GM23338 (cell line): ENCODE results near the gene LYZL6. TPM values are rescaled to one million over a fixed set of nuclear protein-coding genes. Genes with fewer than 3 reads are reported as not detected.

Experiments used
- ATAC-seq: fragments of 200-7000 bp; cut with Tn5 transposase; 3 replicates; pipeline ENCODE4 v1.9.1; 2020
- DNase-seq: peaks from one replicate; pipeline ENCODE4 v3.0.0-alpha.2; 2015; ENCODE audit warnings: low spot score
- H2AFZ ChIP-seq: fragments of 200-600 bp; sonication (generic); 2 replicates; pipeline ENCODE4 v1.8.0; 2016; ENCODE audit warnings: antibody characterized with exemption, mild to moderate bottlenecking, moderate library complexity
- H3F3A ChIP-seq: fragments of 200-600 bp; sonication (generic); replicated peaks from 2 replicates; pipeline ENCODE4 v1.8.0; 2017; ENCODE audit warnings: antibody characterized with exemption, mixed run types, low read depth
- H3K27ac ChIP-seq: fragments of 200-600 bp; sonication (generic); 2 replicates; pipeline ENCODE4 v1.6.1; 2016; ENCODE audit warnings: low read depth
- H3K27me3 ChIP-seq: fragments of 200-600 bp; sonication (generic); 2 replicates; pipeline ENCODE4 v1.8.0; 2016; ENCODE audit warnings: mild to moderate bottlenecking, mixed run types, moderate library complexity; ENCODE audit not compliant: insufficient read depth
- H3K36me3 ChIP-seq: fragments of 200-600 bp; sonication (generic); 2 replicates; pipeline ENCODE4 v1.8.0; 2016; ENCODE audit warnings: mild to moderate bottlenecking; ENCODE audit not compliant: insufficient read depth
- H3K4me1 ChIP-seq: fragments of 200-600 bp; sonication (generic); 2 replicates; pipeline ENCODE4 v1.8.0; 2016; ENCODE audit warnings: mild to moderate bottlenecking, moderate library complexity; ENCODE audit not compliant: insufficient read depth
- H3K4me2 ChIP-seq: fragments of 200-600 bp; sonication (generic); 2 replicates; pipeline ENCODE4 v1.7.1; 2017; ENCODE audit warnings: mixed run types
- H3K4me3 ChIP-seq: fragments of 200-600 bp; sonication (generic); 2 replicates; pipeline ENCODE4 v1.6.1; 2016; ENCODE audit warnings: mixed run types
- H3K79me2 ChIP-seq: fragments of 200-600 bp; sonication (generic); replicated peaks from 2 replicates; pipeline ENCODE4 v1.8.0; 2017; ENCODE audit warnings: mild to moderate bottlenecking; ENCODE audit not compliant: insufficient read depth
- H3K9me2 ChIP-seq: fragments of 200-600 bp; sonication (generic); 2 replicates; pipeline ENCODE4 v1.8.0; 2017; ENCODE audit not compliant: insufficient read depth
- H4K20me1 ChIP-seq: fragments of 200-600 bp; sonication (generic); replicated peaks from 2 replicates; pipeline ENCODE4 v1.8.0; 2017; ENCODE audit warnings: mild to moderate bottlenecking; ENCODE audit not compliant: insufficient read depth
- H3K27ac Mint-ChIP-seq: 2 replicates; pipeline ENCODE4 v1.8.0; 2020; ENCODE audit warnings: inconsistent platforms, mild to moderate bottlenecking, moderate library complexity, mixed read lengths
- H3K27me3 Mint-ChIP-seq: 3 replicates; pipeline ENCODE4 v1.8.0; 2022; ENCODE audit warnings: low read depth, mild to moderate bottlenecking, moderate library complexity, mixed read lengths, inconsistent platforms; ENCODE audit not compliant: insufficient read depth, poor library complexity
- H3K36me3 Mint-ChIP-seq: 3 replicates; pipeline ENCODE4 v1.8.0; 2021; ENCODE audit warnings: low read depth, mild to moderate bottlenecking, inconsistent platforms, moderate library complexity, mixed read lengths
- H3K4me1 Mint-ChIP-seq: 3 replicates; pipeline ENCODE4 v1.8.0; 2020; ENCODE audit warnings: mild to moderate bottlenecking, inconsistent platforms, mixed read lengths
- H3K4me3 Mint-ChIP-seq: 3 replicates; pipeline ENCODE4 v1.8.0; 2021; ENCODE audit warnings: moderate library complexity, mild to moderate bottlenecking, inconsistent platforms, mixed read lengths
- H3K9me3 Mint-ChIP-seq: 3 replicates; pipeline ENCODE4 v1.8.0; 2020; ENCODE audit warnings: moderate library complexity, mild to moderate bottlenecking, inconsistent platforms, mixed read lengths
- EZH2phosphoT487 ChIP-seq: fragments of 200-600 bp; sonication (generic); IDR thresholded peaks from one replicate; pipeline ENCODE4 v1.8.1; 2018; ENCODE audit warnings: antibody characterized with exemption; ENCODE audit not compliant: unreplicated experiment
- JUNB ChIP-seq: IDR thresholded peaks from one replicate; pipeline ENCODE4 v1.6.1; 2016; ENCODE audit warnings: antibody characterized with exemption; ENCODE audit not compliant: unreplicated experiment
- NANOG ChIP-seq: IDR thresholded peaks from 2 replicates; pipeline ENCODE4 v1.6.1; 2016; ENCODE audit warnings: antibody characterized with exemption, borderline replicate concordance
- POLR2AphosphoS5 ChIP-seq: IDR thresholded peaks from 2 replicates; pipeline ENCODE4 v1.6.1; 2016; ENCODE audit warnings: antibody characterized with exemption, low read depth
- STAT1 ChIP-seq: IDR thresholded peaks from one replicate; pipeline ENCODE4 v1.6.1; 2016; ENCODE audit warnings: antibody characterized with exemption; ENCODE audit not compliant: unreplicated experiment
- ZNF331 ChIP-seq: fragments of 250-450 bp; sonication (Bioruptor Pico); IDR thresholded peaks from 2 replicates; pipeline ENCODE4 v1.5.0; 2020; ENCODE audit warnings: low read depth, mild to moderate bottlenecking, moderate library complexity
- polyA plus RNA-seq: library from polyadenylated mRNA; unstranded; fragments of >200 nt; fragmentation: Nextera tagmentation; extraction: Ambion mirVana; gene quantifications from 2 replicates; pipeline ENCODE4 v1.2.1, GENCODE V29; 2016
- total RNA-seq: library from RNA; depleted of rRNA; stranded (reverse); fragments of >200 nt; shearing (Covaris generic); gene quantifications from 2 replicates; pipeline ENCODE4 v1.2.3, GENCODE V29; 2014
- TF ChIP-seq, protein P1 (sequence below): fragments of 250-450 bp; sonication (Bioruptor Pico); IDR thresholded peaks from 2 replicates; pipeline ENCODE4 v1.5.0; 2020; ENCODE audit warnings: mild to moderate bottlenecking, moderate library complexity

The LYZL6 gene
- total and polyA plus RNA-seq, 2 experiments from 2014 or later, result not detected

DNA sequence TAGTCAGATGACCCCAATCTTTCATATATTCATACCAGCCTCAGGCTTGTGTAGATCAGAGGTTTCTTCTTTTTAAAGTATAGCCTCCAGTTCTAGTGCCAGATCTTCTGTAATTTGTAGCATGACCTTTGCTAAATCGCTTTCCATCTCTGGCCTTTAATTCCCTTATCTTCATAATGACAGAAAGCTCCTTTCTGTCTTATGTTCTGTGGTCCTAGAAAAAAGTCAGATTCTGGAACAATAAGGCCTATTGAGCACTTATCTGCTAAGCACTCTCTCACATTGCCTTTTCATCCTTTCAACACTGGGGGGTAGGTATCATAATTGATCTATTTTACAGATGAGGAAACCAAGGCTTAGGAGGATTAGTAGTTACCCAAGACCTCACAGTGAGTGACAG is 28.6 kb upstream of the LYZL6 start:
- H2AFZ ChIP-seq, result no peak overlapping the region
- H3K4me3 ChIP-seq, result no peak overlapping the region
- no peak overlapping the region for H3K4me2 ChIP-seq
- no peak overlapping the region for H3K4me3 Mint-ChIP-seq
- H3K4me1 ChIP-seq, result 0 out of 2 replicates have a peak, but pooled peaks cover 4% of the 10 kb centered on the region
- H3K79me2 ChIP-seq, result no peaks in the 10 kb centered on the region
- H3K27me3 ChIP-seq, result no peaks in the 10 kb centered on the region
- H3K9me2 ChIP-seq, result no peaks in the 10 kb centered on the region
- peaks cover 3% of the 10 kb centered on the region; the same call in 1 of the 3 replicates for H3K4me1 Mint-ChIP-seq
- ATAC-seq (no peak), DNase-seq (no peak)
- H3K27me3 Mint-ChIP-seq, result peaks cover 2% of the 10 kb centered on the region
- no peaks in the 10 kb centered on the region for H4K20me1 ChIP-seq
- H3K27ac ChIP-seq, result no peak overlapping the region
- TF ChIP-seq, protein P1, sequence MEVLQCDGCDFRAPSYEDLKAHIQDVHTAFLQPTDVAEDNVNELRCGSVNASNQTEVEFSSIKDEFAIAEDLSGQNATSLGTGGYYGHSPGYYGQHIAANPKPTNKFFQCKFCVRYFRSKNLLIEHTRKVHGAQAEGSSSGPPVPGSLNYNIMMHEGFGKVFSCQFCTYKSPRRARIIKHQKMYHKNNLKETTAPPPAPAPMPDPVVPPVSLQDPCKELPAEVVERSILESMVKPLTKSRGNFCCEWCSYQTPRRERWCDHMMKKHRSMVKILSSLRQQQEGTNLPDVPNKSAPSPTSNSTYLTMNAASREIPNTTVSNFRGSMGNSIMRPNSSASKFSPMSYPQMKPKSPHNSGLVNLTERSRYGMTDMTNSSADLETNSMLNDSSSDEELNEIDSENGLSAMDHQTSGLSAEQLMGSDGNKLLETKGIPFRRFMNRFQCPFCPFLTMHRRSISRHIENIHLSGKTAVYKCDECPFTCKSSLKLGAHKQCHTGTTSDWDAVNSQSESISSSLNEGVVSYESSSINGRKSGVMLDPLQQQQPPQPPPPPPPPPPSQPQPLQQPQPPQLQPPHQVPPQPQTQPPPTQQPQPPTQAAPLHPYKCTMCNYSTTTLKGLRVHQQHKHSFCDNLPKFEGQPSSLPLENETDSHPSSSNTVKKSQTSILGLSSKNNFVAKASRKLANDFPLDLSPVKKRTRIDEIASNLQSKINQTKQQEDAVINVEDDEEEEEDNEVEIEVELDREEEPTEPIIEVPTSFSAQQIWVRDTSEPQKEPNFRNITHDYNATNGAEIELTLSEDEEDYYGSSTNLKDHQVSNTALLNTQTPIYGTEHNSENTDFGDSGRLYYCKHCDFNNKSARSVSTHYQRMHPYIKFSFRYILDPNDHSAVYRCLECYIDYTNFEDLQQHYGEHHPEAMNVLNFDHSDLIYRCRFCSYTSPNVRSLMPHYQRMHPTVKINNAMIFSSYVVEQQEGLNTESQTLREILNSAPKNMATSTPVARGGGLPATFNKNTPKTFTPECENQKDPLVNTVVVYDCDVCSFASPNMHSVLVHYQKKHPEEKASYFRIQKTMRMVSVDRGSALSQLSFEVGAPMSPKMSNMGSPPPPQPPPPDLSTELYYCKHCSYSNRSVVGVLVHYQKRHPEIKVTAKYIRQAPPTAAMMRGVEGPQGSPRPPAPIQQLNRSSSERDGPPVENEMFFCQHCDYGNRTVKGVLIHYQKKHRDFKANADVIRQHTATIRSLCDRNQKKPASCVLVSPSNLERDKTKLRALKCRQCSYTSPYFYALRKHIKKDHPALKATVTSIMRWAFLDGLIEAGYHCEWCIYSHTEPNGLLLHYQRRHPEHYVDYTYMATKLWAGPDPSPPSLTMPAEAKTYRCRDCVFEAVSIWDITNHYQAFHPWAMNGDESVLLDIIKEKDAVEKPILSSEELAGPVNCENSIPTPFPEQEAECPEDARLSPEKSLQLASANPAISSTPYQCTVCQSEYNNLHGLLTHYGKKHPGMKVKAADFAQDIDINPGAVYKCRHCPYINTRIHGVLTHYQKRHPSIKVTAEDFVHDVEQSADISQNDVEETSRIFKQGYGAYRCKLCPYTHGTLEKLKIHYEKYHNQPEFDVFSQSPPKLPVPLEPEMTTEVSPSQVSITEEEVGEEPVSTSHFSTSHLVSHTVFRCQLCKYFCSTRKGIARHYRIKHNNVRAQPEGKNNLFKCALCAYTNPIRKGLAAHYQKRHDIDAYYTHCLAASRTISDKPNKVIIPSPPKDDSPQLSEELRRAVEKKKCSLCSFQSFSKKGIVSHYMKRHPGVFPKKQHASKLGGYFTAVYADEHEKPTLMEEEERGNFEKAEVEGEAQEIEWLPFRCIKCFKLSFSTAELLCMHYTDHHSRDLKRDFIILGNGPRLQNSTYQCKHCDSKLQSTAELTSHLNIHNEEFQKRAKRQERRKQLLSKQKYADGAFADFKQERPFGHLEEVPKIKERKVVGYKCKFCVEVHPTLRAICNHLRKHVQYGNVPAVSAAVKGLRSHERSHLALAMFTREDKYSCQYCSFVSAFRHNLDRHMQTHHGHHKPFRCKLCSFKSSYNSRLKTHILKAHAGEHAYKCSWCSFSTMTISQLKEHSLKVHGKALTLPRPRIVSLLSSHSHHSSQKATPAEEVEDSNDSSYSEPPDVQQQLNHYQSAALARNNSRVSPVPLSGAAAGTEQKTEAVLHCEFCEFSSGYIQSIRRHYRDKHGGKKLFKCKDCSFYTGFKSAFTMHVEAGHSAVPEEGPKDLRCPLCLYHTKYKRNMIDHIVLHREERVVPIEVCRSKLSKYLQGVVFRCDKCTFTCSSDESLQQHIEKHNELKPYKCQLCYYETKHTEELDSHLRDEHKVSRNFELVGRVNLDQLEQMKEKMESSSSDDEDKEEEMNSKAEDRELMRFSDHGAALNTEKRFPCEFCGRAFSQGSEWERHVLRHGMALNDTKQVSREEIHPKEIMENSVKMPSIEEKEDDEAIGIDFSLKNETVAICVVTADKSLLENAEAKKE (CRISPR knock-in tag), result no peak
- TF ChIP-seq NANOG (no peak), JUNB (no peak), ZNF331 (no peak), STAT1 (no peak), EZH2phosphoT487 (no peak), POLR2AphosphoS5 (no peak)
- H3K27ac Mint-ChIP-seq, result no peak overlapping the region
- H3K36me3 ChIP-seq, result no peaks in the 10 kb centered on the region
- no peaks in the 10 kb centered on the region for H3F3A ChIP-seq
- H3K9me3 Mint-ChIP-seq, result no peaks in the 10 kb centered on the region
- no peaks in the 10 kb centered on the region for H3K36me3 Mint-ChIP-seq
